ENCODE measurements around the gene ARID4B.

GRCh38 chr1:235240960-235241359 lies 87.0 kb downstream of the ARID4B start:
- no peak for TF ChIP-seq CTCF (IDR thresholded peaks at IDR 0.05; ENCODE audit: extremely low read depth in 1 of 2, insufficient read depth in 1 of 2, low read depth in 1 of 2, low read length in 2 of 2)
- TF ChIP-seq JUN (IDR thresholded peaks at IDR 0.05; ENCODE audit: borderline replicate concordance, insufficient read depth, insufficient read length, low read depth) = no peak
- no peak for TF ChIP-seq POLR2A (IDR thresholded peaks at IDR 0.05; ENCODE audit: low read depth, low read length)
- no peak for TF ChIP-seq EZH2 (IDR thresholded peaks at IDR 0.05; ENCODE audit: borderline replicate concordance, low read depth, low read length, severe bottlenecking)
